GM23248 (cell line): ENCODE results near the gene TBL1X.

Source experiments
- EZH2 ChIP-seq: fragments of 200-600 bp; sonication (generic); IDR thresholded peaks from 2 replicates; pipeline ENCODE4 v1.6.1; 2018; ENCODE audit warnings: antibody characterized with exemption, mild to moderate bottlenecking; ENCODE audit not compliant: insufficient read depth, poor library complexity, severe bottlenecking
- EZH2phosphoT487 ChIP-seq: fragments of 200-600 bp; sonication (generic); IDR thresholded peaks from 2 replicates; pipeline ENCODE4 v1.6.1; 2018; ENCODE audit warnings: antibody characterized with exemption, moderate library complexity, mild to moderate bottlenecking, low read depth; ENCODE audit not compliant: insufficient read depth

- TF ChIP-seq EZH2 (no peak), EZH2phosphoT487 (no peak)
Observed at GRCh38 chrX:9518051-9518450, 53.2 kb downstream of the TBL1X start.
